ENCODE data around the gene SDK2. TPM values are rescaled to one million over a fixed set of nuclear protein-coding genes. Genes with fewer than 3 reads are reported as not detected.

SDK2 gene
- polyA plus RNA-seq, 1 donor from 2014 or later: 3.3 TPM

DNA sequence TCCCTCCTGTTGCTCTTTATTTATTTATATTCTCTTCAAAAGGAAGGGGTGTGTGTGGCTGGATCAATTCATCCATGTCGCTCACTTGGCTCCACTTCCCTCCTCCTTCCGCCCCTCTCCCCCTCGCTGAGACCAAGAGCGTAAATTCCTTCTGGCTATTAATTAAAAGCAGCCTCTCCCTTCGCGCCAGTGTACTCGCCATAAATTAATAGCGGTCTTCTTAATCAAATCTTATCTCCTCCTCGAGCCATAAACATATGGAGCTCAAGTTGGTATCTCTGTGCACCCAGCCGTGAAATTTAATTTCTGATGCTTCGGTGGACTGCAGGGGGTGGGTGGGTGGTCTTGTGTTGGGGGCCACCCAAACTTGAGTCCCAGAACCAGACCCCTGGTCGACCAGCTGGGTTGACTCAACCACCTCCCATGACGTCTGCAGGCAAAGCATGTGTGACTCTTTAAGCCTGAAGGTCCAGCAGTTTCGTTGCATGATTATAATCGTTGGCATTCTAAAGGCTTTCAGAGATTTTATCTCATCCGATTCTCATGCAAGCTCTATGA, 57.9 kb downstream of the SDK2 start:
- Mint-ChIP-seq H3K4me1 (peaks cover 52 to 59% (median 55%) of the 10 kb centered on the region in 3 donors), H3K36me3 (peaks cover 2% of the 10 kb centered on the region), H3K4me3 (peak overlapping the region in 2 of 4 donors; percentile 9 to 30), H3K27ac (peak overlapping the region in 1 of 3 donors; percentile 33), H3K9me3 (no peaks in the 10 kb centered on the region), H3K27me3 (no peaks in the 10 kb centered on the region)

DNA sequence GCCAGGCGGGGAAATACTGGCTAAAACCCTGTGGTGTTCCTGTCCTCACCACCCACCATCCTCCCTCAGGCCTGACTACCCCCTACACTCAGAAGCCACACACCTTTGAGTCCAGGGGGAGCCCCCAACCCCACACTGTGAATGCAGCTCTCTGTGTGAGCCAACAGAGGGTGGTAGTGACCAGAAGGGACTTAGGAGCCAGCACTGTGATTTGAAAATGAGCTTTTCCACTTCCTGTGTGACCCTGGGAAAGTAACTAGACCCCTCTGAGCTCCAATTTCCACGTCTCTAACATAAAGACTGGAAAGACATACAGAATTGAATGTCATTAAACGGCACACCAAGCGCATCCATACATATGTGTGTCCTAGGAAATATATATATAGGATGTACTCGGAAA, 58.7 kb downstream of the SDK2 start:
- Mint-ChIP-seq H3K4me1 (peaks cover 46 to 54% (median 50%) of the 10 kb centered on the region in 3 donors), H3K9me3 (no peaks in the 10 kb centered on the region), H3K27me3 (no peaks in the 10 kb centered on the region), H3K36me3 (no peaks in the 10 kb centered on the region), H3K27ac (no peak overlapping the region), H3K4me3 (peak overlapping the region in 1 of 4 donors; percentile 70)

DNA sequence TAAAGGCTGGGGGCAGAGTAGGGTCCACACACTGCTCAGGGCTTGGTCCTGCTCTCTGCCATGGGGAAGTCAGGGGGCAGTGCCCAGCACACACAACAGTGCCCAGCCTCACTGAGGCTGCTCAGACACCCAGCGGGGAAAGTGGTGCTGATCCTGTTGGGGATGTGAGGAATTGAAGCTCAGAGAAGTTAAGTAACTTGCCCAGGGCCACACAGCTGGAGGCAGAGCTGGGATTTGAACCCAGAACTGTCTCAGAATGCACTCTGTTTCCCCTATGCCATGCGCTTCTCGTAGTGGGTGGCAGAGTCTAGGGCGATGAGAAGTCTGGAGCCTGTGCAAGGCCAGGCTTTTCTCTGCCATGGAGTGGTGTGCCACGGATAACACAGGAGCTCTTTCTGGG, 59.3 kb downstream of the SDK2 start:
- Mint-ChIP-seq H3K4me3 (no peak overlapping the region), H3K27me3 (no peaks in the 10 kb centered on the region), H3K27ac (peak overlapping the region in 1 of 3 donors; percentile 16), H3K9me3 (no peaks in the 10 kb centered on the region), H3K4me1 (peaks cover 40 to 48% (median 44%) of the 10 kb centered on the region in 3 donors), H3K36me3 (peaks cover 2% of the 10 kb centered on the region)

DNA sequence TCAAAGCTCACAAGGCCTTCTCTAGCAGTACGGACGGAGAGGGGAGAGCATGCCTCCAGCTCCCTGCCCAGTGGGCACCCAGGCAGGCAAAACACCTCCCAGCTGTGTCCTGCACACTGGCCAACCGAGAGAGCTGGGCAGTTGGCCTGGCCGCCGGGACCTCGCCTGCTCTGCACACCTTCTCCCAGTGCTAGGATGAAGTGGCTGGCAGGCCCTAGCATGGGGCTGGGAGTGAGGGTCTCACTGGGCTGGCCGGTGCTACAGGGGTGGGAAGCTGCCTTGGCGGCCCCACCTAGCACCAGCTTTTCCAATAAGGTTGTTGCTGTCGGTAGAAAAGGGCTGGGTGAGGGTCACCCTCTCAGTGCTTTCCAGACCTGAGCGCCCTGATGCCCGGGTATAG, 60.2 kb downstream of the SDK2 start:
- H3K4me1 Mint-ChIP-seq: peaks cover 34 to 39% (median 35%) of the 10 kb centered on the region in 3 donors
- no peak overlapping the region for H3K4me3 Mint-ChIP-seq
- H3K9me3 Mint-ChIP-seq: no peaks in the 10 kb centered on the region
- H3K27me3 Mint-ChIP-seq: no peaks in the 10 kb centered on the region
- H3K36me3 Mint-ChIP-seq: peaks cover 5% of the 10 kb centered on the region
- H3K27ac Mint-ChIP-seq: no peak overlapping the region

DNA sequence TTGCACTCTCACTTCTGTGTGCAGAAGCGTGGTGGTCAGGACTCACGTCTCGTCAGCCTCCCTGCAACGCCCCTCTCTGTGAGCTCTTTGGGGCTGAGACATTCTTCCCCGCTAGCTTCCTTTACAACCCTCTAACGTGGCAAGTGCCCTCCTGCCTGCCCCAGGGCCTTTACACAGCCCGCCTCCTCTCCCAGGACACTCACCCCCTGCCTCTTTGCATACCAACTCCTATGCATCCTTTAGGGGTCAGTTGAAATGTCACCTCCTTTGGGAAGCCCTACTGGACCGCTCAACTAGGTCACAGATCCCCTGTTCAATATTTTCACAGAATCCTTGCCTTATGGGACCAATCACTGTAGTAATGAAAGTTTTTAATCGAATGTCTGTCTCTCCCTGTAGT, 61.4 kb downstream of the SDK2 start:
- H3K27me3 Mint-ChIP-seq: no peaks in the 10 kb centered on the region
- no peaks in the 10 kb centered on the region for H3K9me3 Mint-ChIP-seq
- H3K27ac Mint-ChIP-seq: peak overlapping the region in 1 of 3 donors; percentile 71
- peaks cover 5% of the 10 kb centered on the region for H3K36me3 Mint-ChIP-seq
- peaks cover 25 to 29% (median 27%) of the 10 kb centered on the region in 3 donors for H3K4me1 Mint-ChIP-seq
- H3K4me3 Mint-ChIP-seq: no peak overlapping the region

DNA sequence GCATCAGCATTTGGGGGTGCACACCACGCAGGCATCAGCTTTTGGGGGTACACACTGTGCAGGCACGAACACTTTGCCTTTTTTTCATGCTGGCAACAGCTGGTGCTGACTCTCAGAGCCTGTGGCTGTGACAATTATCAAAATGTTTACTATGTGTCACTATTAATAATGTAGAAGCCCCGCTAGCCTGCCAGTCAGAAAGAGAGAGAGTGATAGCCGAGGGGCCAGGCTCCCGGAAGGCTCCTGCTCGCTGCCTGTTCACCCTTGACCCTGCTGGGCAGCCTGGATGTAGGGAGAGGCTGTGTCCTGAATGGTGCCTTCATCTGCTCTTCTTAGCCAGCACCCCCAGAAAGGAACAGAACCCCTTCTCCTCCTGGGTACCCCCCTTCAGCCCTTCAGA, 61.9 kb downstream of the SDK2 start:
- peaks cover 5% of the 10 kb centered on the region for H3K36me3 Mint-ChIP-seq
- H3K9me3 Mint-ChIP-seq: no peaks in the 10 kb centered on the region
- peak overlapping the region in 1 of 3 donors; percentile 71 for H3K27ac Mint-ChIP-seq
- peaks cover 25 to 29% (median 27%) of the 10 kb centered on the region in 3 donors for H3K4me1 Mint-ChIP-seq
- no peak overlapping the region for H3K4me3 Mint-ChIP-seq
- H3K27me3 Mint-ChIP-seq: no peaks in the 10 kb centered on the region

DNA sequence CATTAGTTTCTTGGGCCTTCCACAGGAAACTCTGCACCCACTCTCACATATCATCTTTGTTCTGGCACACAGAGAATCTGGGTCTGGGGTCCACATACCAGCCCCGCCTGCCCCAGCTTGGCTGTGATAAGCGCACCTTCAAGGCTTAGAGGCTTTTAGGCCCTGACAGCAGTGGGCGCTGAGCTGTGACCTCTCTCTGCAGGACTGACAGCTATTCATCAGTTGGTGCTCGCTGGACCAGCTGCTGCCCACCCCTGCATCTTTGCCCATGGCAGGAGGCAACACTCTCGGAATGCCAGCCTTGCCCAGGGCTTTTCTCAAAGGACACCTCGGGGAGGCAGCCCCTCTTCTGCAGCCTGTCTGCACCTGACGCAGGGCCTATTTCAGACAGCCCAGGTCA, 62.9 kb downstream of the SDK2 start:
- no peak overlapping the region for H3K27ac Mint-ChIP-seq
- H3K9me3 Mint-ChIP-seq: no peaks in the 10 kb centered on the region
- H3K36me3 Mint-ChIP-seq: peaks cover 5% of the 10 kb centered on the region
- no peaks in the 10 kb centered on the region for H3K27me3 Mint-ChIP-seq
- peaks cover 23 to 26% (median 24%) of the 10 kb centered on the region in 3 donors for H3K4me1 Mint-ChIP-seq
- H3K4me3 Mint-ChIP-seq: no peak overlapping the region

DNA sequence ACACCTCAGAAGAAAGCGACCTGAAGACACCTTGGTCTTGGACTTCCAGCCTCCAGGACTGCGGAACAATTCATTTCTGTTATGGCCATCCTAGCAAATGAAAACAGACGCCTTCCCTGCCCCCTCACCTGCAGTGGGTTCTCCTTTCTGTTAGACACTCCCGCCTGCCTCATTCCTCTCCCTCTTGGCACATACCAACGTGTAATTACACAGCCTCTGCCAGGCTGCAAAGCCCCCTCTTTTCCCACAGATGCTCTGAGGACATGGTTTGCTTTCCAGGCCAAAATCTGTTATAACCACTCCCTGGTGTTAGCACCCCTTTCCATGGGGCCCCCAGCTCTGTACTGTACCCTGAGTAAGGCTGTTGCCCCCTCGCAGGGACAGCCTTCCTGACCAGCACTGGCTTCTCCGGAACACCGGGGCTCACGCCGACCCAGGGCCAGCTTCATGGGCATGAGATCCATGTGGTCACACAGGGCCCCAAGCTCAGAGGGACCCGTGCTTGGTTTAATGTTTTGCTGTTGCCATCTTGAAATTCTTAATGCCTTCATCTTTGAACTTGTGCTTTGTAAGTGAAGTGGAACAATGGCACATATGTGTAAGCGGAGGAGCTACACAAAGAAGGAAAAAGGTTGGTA, 64.1 kb downstream of the SDK2 start:
- Mint-ChIP-seq H3K4me1 (peaks cover 15 to 21% (median 21%) of the 10 kb centered on the region in 3 donors), H3K27ac (no peak overlapping the region), H3K9me3 (no peaks in the 10 kb centered on the region), H3K36me3 (peaks cover 5% of the 10 kb centered on the region), H3K27me3 (peaks cover 2% of the 10 kb centered on the region), H3K4me3 (peak overlapping the region in 2 of 4 donors; percentile 28 to 45)

DNA sequence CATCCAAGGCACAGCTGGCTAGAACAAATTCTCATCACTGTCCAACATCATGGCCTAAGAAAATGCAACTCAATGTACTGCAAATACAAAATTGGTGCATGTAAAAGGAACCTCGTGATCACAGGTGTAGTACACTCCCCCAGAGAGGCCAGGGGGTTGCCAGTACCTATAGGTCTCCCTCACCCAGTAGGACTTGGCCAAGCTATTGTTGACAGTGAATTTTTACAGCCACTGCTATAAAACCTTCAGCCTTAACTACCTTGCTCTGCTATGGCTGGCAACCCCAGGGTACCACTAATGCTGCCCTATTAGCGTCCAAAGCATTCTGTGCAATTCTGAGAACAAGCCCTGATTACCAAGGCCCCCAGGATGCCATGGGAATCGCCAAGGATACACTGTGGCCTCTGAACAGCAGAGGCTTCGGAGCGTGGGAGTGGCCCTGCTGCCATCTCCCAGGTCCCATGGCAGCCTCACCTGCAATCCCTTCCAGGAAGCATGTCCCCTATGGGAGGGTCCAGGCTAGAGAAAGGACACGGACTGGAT, 67.6 kb downstream of the SDK2 start:
- no peak overlapping the region for H3K4me3 Mint-ChIP-seq

DNA sequence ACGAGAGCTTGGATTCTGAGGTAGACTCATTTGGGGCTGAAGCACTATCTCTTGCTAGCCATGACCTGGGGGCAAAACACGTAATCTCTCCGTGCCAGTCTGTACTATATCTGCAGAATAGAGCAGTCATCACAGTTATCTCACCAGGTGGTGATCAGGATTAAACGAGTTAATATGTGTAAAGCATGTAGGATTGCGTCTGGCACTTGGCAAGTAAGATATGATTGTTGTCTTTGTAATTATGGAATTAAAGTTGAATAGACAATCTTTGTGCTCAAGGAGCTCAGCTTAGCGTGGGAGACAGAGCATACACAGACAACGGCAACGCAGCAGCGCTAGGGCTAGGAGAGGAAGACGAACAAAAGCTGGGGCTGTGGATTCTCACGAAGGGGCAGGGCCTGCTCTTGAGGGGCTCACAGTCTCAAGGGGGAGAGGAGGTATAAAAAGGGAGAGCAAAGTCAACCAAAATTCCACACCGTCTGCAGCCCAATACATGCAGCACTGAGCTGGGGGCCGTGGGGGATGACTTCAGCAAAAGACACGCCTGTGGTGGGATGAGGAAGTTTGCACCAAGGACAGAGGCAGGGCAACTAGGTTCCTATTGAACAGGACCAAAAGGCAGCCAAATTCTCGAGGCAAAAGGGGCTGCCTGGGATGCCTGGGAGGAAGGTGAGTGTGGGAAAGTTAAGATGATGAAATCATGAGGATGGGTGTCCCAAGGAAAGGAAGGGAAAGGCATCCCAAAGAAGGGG, 68.6 kb downstream of the SDK2 start:
- H3K9me3 Mint-ChIP-seq: no peaks in the 10 kb centered on the region
- H3K4me1 Mint-ChIP-seq: peaks cover 6 to 24% (median 18%) of the 10 kb centered on the region in 3 donors
- H3K27me3 Mint-ChIP-seq: peaks cover 2% of the 10 kb centered on the region
- H3K4me3 Mint-ChIP-seq: no peak overlapping the region
- H3K27ac Mint-ChIP-seq: no peak overlapping the region
- peaks cover 7% of the 10 kb centered on the region for H3K36me3 Mint-ChIP-seq

More for the DNA sequence above, 67.6 kb downstream of the SDK2 start:
- Mint-ChIP-seq H3K4me1 (peaks cover 6 to 24% (median 18%) of the 10 kb centered on the region in 3 donors), H3K27ac (no peak overlapping the region), H3K36me3 (peaks cover 7% of the 10 kb centered on the region), H3K27me3 (peaks cover 2% of the 10 kb centered on the region), H3K9me3 (no peaks in the 10 kb centered on the region)

DNA sequence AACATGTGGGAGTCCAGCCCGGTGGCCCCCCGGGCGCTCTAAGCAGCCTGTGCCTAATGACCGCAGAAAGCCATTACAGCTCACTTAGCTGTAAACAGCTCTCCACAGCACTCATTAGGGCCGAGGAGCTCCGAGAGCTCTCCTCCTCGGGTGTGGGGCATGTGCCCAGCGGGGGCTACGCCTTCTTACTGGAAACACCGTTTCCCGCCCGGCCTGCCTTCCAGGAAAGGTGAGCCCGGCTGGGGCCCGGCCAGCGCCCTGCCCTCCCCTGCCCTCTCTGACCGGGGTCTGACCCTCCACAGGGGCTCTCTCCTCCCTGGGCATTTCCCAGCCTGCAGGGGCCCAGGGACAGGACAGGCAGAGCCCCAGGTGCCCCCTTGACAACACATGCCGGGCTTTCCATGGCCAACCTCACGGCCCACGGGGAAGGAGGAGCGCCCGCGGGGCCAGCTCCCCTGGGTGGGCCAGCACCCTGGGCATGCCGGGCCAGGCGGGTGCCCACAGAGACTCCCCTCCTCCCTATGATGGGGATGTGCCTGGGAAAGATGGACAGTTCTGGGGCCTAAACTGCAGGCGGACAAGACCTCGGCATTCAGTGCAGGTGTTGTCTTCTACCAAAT, 72.6 kb downstream of the SDK2 start:
- H3K4me3 Mint-ChIP-seq: no peak overlapping the region
- peaks cover 2% of the 10 kb centered on the region for H3K36me3 Mint-ChIP-seq
- H3K27ac Mint-ChIP-seq: no peak overlapping the region
- H3K4me1 Mint-ChIP-seq: peaks cover 16 to 27% (median 20%) of the 10 kb centered on the region in 3 donors
- peaks cover 2% of the 10 kb centered on the region for H3K27me3 Mint-ChIP-seq
- no peaks in the 10 kb centered on the region for H3K9me3 Mint-ChIP-seq

DNA sequence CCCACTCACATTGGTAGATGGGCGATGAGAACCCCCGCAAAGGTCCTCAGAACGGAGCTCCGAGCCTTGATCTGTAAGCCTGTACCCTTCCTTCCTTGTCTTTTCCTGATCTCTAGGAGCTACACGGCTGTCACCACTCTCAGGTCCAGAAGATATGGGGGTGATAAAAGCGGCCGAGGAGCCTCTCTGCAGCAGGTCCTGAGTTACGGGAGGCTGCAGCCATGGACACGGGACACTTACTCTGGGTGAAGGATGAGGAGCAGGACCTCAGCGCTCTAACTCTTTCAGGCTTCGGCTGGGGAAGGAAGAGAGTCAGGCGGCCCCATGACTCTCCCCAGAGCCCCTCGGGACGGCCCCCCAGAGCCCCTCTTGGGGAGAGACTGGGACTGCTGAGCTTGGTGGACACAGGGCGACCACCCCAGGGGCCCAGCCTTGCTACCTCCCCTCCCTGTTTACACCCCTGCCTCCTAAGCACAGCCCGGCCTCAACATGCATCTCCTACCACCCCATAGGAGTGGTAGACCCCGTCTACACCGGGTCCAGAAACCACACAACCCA, 74.4 kb downstream of the SDK2 start:
- H3K9me3 Mint-ChIP-seq: peaks cover 0 to 1% (median 0%) of the 10 kb centered on the region in 3 donors
- H3K4me1 Mint-ChIP-seq: peaks cover 15 to 25% (median 20%) of the 10 kb centered on the region in 3 donors
- peak overlapping the region in 1 of 3 donors; percentile 43 for H3K27ac Mint-ChIP-seq
- peaks cover 2% of the 10 kb centered on the region for H3K36me3 Mint-ChIP-seq
- no peak overlapping the region for H3K4me3 Mint-ChIP-seq
- H3K27me3 Mint-ChIP-seq: no peaks in the 10 kb centered on the region

DNA sequence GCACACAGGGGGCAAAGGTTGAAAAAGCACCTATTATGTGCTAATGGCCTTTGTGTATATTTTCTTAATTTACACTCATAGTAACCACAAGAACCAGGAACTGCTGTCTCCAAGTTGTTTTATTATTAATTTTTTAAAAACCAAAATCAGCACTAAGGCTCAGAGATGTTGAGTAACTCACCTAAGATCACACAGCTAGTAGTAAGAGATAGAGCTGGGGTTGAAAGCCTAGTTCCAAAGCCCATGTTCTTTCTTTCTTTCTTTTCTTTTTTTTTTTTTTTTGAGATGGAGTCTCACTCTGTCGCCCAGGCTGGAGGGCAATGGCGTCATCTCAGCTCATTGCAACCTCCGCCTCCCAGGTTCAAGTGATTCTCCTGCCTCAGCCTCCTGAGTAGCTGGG, 75.3 kb downstream of the SDK2 start:
- H3K27me3 Mint-ChIP-seq: no peaks in the 10 kb centered on the region
- H3K27ac Mint-ChIP-seq: peak overlapping the region in 1 of 3 donors; percentile 31
- peaks cover 2% of the 10 kb centered on the region for H3K36me3 Mint-ChIP-seq
- peaks cover 14 to 21% (median 21%) of the 10 kb centered on the region in 3 donors for H3K4me1 Mint-ChIP-seq
- peaks cover 0 to 1% (median 0%) of the 10 kb centered on the region in 3 donors for H3K9me3 Mint-ChIP-seq
- H3K4me3 Mint-ChIP-seq: no peak overlapping the region

DNA sequence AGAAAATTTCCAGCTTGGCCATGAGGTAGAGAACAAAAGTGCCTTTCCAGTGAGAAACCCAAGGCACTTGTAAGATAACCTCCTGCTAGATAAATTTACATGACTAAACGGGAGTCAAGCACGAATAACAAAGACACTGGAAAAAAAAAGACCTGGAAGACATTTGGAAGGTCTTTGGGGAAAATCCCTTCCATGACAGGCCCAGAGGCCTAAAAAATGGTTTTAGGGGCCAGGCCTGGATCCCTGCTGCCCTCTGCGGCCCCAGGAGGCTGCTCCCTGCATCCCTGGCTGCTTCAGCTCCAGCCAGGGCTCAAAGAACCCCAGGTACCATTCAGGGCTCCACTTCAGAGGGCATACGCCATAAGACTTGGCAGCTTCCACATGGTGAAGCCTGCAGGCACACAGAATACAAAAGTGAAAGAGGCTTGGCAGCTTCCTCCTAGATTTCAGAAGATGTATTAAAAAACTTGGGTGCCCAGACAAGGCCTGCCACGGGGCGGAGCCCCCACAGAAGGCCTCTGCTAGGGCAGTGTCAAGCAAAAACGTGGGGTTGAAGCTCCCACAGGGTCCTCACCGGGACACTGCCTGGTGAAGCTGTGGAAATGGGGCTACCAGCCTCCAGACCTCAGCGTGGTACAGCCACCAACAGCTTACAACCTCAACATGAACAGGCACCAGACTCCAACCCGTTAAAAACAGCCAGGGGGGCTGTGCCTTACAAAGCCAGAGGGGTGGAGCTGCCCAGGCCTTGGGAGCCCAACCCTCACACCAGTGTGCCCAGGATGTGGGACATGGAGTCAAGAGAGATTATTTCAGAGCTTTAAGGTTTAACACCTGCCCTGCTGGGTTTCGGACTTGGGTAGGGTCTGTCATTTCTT, 77.1 kb downstream of the SDK2 start:
- H3K27me3 Mint-ChIP-seq: no peaks in the 10 kb centered on the region
- peaks cover 11 to 21% (median 18%) of the 10 kb centered on the region in 3 donors for H3K4me1 Mint-ChIP-seq

More for the DNA sequence above, 77.1 kb downstream of the SDK2 start:
- H3K27ac Mint-ChIP-seq: peak overlapping the region; percentile 82 to 94 (median 87)
- H3K36me3 Mint-ChIP-seq: peaks cover 4% of the 10 kb centered on the region
- peak overlapping the region; percentile 21 to 82 (median 62) for H3K4me3 Mint-ChIP-seq
- H3K9me3 Mint-ChIP-seq: peaks cover 0 to 1% (median 0%) of the 10 kb centered on the region in 3 donors
